Osteoblast (primary cell): ENCODE results near the gene PTGES2. TPM values are rescaled to one million over a fixed set of nuclear protein-coding genes. Genes with fewer than 3 reads are reported as not detected.

Source experiments
- DNase-seq: peaks from one replicate; pipeline ENCODE4 v3.0.0; 2011; ENCODE audit warnings: low spot score, mixed read lengths; ENCODE audit not compliant: insufficient read length; ENCODE audit errors: missing footprints
- H2AFZ ChIP-seq: 2 replicates; pipeline ENCODE4 v1.6.0; 2011; ENCODE audit warnings: mild to moderate bottlenecking, low read length
- H3K27ac ChIP-seq: 2 replicates; pipeline ENCODE4 v1.5.1; 2011; ENCODE audit warnings: mild to moderate bottlenecking, low read depth, low read length, moderate library complexity
- H3K27me3 ChIP-seq: 2 replicates; pipeline ENCODE4 v1.6.0; 2012; ENCODE audit warnings: mild to moderate bottlenecking, control low read depth, inconsistent platforms, low read length, moderate library complexity; ENCODE audit not compliant: insufficient read depth
- H3K36me3 ChIP-seq: 2 replicates; pipeline ENCODE4 v1.5.1; 2011; ENCODE audit warnings: mild to moderate bottlenecking, low read length, control low read depth, moderate library complexity; ENCODE audit not compliant: insufficient read depth
- H3K4me1 ChIP-seq: 2 replicates; pipeline ENCODE4 v1.5.1; 2011; ENCODE audit warnings: mild to moderate bottlenecking, low read length, control low read depth, moderate library complexity; ENCODE audit not compliant: insufficient read depth
- H3K4me2 ChIP-seq: 2 replicates; pipeline ENCODE4 v1.6.0; 2011; ENCODE audit warnings: mild to moderate bottlenecking, low read length; ENCODE audit not compliant: insufficient read depth
- H3K4me3 ChIP-seq: fragments of 200-600 bp; sonication (generic); 3 replicates; pipeline ENCODE4 v1.5.1; 2012; ENCODE audit warnings: mild to moderate bottlenecking, low read length, inconsistent platforms; ENCODE audit not compliant: insufficient read depth
- H3K79me2 ChIP-seq: 2 replicates; pipeline ENCODE4 v1.6.0; 2012; ENCODE audit warnings: mild to moderate bottlenecking, low read length, control low read depth, inconsistent platforms; ENCODE audit not compliant: insufficient read depth
- H3K9me3 ChIP-seq: 2 replicates; pipeline ENCODE4 v1.5.1; 2011; ENCODE audit warnings: low read depth, low read length, control low read depth
- H4K20me1 ChIP-seq: 2 replicates; pipeline ENCODE4 v1.6.0; 2012; ENCODE audit warnings: mild to moderate bottlenecking, low read length, control low read depth; ENCODE audit not compliant: insufficient read depth
- CTCF ChIP-seq: IDR thresholded peaks from 2 replicates; pipeline ENCODE4 v1.5.1; 2011; ENCODE audit warnings: mild to moderate bottlenecking, low read depth, low read length, moderate library complexity; ENCODE audit errors: extremely low read depth
- total RNA-seq: library from RNA; depleted of rRNA; stranded (reverse); fragments of >200 nt; gene quantifications from 2 replicates; pipeline ENCODE4 v1.2.3, GENCODE V29; 2012

PTGES2 gene
- total RNA-seq, 1 donor = 50.3 TPM

GRCh38 chr9:128153947-128154695, 26.6 kb upstream of the PTGES2 start:
- Histone ChIP-seq H3K4me1 (no peaks in the 10 kb centered on the region), H3K9me3 (no peaks in the 10 kb centered on the region), H3K4me3 (no peak overlapping the region), H4K20me1 (no peaks in the 10 kb centered on the region), H3K36me3 (no peaks in the 10 kb centered on the region), H3K4me2 (no peak overlapping the region), H3K27ac (no peak overlapping the region), H3K79me2 (no peaks in the 10 kb centered on the region), H2AFZ (no peak overlapping the region), H3K27me3 (no peaks in the 10 kb centered on the region)
- TF ChIP-seq CTCF = no peak
- peak; percentile 45 for DNase-seq

- Histone ChIP-seq H3K4me3 (no peak overlapping the region), H3K36me3 (no peaks in the 10 kb centered on the region), H3K27me3 (peaks cover 3% of the 10 kb centered on the region), H3K27ac (no peak overlapping the region), H2AFZ (no peak overlapping the region), H3K9me3 (no peaks in the 10 kb centered on the region), H3K4me1 (no peaks in the 10 kb centered on the region), H3K79me2 (no peaks in the 10 kb centered on the region), H3K4me2 (no peak overlapping the region), H4K20me1 (no peaks in the 10 kb centered on the region)
- no peak for TF ChIP-seq CTCF
- DNase-seq = peak; percentile 62
Measured at GRCh38 chr9:128153060-128153946, 25.8 kb upstream of the PTGES2 start.

GRCh38 chr9:128152133-128153059, 24.9 kb upstream of the PTGES2 start:
- Histone ChIP-seq H3K27me3 (peaks cover 5% of the 10 kb centered on the region), H3K36me3 (no peaks in the 10 kb centered on the region), H3K4me1 (no peaks in the 10 kb centered on the region), H3K27ac (no peak overlapping the region), H3K79me2 (no peaks in the 10 kb centered on the region), H3K4me3 (no peak overlapping the region), H3K4me2 (no peak overlapping the region), H3K9me3 (no peaks in the 10 kb centered on the region), H4K20me1 (no peaks in the 10 kb centered on the region), H2AFZ (no peak overlapping the region)
- peak; percentile 71 for DNase-seq
- TF ChIP-seq CTCF = no peak
